NCI-H2081 treated with DMSO at 0.1 percent for 48 hours (cell line): Measurements from ENCODE around the gene NUB1.
"Not testable (repeated sequence)": the region's sequence is repeated elsewhere in the genome, so short reads cannot be mapped to it uniquely, and the experiment has no call there.

ENCODE experiments used
- DNase-seq: peaks from one replicate; lab custom pipeline; 2025; lab: John Stamatoyannopoulos, UW

NUB1 gene, protein sequence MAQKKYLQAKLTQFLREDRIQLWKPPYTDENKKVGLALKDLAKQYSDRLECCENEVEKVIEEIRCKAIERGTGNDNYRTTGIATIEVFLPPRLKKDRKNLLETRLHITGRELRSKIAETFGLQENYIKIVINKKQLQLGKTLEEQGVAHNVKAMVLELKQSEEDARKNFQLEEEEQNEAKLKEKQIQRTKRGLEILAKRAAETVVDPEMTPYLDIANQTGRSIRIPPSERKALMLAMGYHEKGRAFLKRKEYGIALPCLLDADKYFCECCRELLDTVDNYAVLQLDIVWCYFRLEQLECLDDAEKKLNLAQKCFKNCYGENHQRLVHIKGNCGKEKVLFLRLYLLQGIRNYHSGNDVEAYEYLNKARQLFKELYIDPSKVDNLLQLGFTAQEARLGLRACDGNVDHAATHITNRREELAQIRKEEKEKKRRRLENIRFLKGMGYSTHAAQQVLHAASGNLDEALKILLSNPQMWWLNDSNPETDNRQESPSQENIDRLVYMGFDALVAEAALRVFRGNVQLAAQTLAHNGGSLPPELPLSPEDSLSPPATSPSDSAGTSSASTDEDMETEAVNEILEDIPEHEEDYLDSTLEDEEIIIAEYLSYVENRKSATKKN

DNA sequence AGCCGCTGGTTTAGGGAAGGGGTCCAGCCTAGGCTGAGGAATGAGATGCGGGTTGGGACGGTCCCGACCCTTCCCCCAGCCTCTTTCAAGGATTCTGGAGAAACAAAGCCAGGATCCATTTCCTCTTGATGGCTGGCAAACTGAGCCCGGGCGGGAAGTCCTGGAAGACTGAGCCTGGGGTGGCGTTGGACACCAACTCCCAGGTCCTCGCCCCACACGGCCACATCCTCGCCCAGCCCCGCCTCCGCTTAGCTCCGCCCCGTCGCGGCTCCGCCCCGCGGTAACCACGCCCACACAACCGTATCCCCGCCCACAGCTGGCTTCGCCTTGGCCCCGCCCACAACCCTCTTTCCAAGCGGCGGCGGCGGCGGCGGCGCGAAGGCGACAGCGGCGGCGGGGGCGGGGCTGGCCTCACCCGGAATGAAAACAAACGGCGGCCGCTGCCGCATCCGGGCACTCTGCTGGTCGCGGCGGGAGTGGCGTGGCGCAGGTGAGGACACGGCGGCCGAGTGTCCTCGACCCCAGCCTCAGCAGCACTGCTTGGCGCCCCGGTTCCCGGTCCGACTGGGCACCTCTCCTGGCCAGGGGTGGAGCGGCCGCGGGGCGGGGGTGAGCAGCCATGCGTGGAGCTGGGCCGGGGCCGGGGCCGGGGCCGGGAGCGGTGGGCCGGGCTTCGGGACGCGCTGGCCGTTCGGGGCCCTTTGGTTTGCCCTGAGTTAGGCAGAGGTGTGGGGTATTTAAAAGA lies at the start of gene NUB1:
Gene NUB1, plus strand, starts transcription at position 456 of the 745 bp plus-strand sequence. CDS start 3,538 bp downstream, outside the sequence.
- peak; percentile 23 for DNase-seq

DNA sequence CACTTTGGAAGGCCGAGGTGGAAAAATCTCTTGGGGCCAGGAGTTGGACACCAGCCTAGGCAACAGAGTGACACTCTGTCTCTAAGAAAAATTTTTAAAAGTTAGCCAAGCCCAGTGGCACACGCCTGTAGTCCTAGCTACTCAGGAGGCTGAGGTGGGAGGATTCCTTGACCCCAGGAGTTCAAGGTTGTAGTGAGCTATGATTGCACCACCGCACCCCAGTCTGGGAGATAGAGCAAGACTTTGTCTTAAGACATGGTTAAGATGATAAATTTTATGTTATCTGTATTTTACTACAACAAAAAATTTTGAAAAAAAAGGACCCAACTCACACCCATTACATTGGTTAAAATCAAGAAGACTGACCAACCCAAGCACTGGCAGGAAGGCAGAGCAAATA lies 48.8 kb upstream of the NUB1 start:
- DNase-seq = no peak

DNA sequence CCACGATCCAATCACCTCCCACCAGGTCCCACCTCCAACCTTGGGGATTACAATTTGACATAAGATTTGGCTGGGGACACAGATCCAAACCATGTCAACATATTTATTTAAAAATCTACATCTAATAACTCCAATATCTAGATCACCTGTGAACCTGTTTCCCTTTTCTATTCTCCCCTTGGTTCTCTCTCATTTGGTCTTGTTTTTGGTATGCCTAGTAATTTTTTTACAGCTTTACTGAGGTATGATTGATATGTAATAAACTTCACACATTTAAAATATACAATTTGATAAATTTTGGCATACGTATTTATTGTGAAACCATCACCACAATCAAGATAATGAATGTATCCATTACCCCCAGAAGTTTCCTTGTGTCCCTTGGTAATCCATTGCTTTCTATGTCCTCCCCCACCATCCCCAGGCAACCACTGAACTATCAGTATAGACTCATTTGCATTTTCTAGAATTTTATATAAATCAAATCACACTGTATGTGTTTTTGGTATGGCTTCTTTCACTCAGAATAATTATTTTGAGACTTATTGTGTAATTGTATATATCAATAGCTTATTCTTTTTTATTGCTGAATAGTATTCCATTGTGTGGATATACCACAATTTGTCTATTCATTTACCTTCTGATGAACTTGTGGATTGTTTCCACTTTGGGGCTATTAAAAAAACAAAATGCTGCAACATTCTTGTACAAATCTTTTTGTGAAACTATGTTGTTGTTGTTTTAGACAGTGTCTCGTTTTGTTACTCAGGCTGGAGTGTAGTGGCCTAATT lies 45.2 kb upstream of the NUB1 start:
- no peak for DNase-seq

DNA sequence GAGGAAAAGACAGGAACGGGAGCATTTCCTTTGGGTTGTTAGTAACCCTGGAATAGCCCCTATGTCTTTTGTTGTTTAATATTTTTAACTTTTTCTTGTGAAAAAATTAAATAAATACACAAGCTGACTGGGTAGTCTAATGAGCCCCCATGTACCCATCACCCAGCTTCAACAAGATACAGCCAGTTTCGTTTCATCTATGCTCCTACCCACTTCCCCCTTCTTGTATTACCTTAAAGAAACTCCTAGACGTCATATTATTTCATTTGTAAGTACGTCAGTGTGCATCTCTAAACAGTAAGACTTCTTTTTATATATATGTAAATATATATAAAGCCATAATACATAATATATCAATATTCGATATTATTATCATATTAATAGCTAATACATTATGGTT lies 42.8 kb upstream of the NUB1 start:
- no peak for DNase-seq

DNA sequence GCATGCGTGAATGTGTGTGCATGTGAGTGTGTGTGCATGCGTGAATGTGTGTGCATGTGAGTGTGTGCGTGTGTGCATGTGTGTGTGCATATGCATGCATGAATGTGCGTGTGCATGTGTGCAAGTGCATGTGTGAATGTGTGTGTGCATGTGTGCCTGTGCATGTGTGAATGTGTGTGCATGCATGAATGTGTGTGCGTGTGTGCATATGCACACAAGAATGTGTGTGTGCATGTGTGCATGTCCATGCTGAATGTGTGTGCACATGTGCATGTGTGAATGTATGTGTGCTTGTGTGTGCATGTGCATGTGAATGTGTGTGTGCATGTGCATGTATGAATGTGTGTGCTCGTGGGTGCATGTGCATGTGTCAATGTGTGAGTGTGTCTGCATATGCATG lies 42.1 kb upstream of the NUB1 start:
- DNase-seq = no peak

DNA sequence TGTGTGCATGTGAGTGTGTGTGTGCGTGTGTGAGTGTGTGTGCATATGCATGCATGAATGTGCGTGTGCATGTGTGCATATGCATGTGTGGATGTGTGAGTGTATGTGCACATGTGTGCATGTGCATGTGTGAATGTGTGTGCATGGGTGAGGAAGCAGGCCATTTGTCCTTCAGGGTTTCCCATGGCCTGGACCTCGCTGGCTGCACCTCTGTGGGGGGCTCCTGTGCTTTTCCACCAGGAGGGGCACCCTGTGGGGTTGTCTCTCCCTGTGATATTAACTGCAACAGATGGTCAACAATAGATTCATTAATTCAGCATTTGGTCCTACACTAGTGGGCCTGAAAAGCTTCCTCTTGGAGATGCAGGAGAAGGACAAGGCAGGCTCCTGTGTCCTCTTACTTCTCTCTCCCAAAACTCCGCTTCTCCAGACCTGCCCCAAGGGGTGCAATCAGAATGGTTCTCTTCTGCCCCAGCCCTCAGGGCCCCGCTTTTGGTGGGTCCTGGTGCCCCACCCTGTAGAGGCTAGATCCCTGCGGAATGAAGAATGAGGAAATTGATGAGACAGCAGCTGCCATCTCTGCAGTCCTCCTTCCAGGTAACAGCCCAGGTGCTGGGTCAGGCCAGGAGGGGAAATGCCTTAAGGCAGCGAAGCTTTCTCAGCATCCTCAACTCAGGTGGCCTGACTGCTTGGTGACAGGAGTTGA lies 41.5 kb upstream of the NUB1 start:
- DNase-seq = no peak

DNA sequence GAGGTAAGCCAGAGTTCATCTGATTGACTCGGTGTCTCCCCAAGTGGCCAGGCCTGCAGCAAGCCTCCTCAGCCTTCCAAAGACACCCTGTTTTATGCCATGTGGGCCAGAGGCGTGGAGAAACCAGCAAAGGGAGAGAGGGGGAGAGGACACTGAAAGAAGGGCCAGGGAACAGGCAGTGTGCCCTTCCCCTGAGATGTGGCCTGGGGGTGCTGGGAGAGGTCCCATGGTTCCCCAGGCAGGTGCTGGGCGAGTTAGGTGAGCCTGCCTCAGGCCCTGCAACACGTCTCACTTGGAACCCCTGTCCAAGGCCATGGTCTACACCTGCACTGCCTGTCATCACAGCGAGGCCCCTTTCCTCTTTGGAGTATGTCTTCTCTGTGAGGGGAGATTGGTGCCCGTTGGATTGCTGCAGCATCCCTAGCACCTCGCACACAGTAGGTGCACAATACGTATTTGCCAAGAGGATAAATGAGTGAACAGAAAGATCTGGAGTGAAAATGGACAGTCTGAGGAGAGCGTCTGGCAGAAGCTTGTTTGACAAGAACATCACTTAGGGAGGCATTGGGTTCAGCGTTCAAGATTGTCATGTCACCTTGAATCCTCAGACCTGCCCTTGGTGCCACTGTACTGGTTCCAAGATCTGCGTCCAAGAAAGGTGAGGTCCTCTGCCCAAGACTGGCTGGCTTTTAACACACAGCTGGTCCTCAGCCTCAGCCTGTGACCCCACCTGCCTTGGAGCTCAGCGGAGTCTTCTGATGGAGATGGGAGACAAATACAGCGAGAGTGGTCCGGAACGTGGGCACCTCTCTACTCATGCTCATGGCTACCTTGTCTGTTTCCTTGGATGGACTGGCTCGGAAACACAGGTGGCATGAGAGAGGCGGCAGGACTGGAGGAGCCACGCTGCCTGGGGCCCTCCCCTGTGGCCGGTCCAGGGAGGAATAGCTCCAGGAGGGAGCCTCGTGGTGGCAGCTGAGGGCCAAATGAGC lies 39.8 kb upstream of the NUB1 start:
- DNase-seq = no peak

DNA sequence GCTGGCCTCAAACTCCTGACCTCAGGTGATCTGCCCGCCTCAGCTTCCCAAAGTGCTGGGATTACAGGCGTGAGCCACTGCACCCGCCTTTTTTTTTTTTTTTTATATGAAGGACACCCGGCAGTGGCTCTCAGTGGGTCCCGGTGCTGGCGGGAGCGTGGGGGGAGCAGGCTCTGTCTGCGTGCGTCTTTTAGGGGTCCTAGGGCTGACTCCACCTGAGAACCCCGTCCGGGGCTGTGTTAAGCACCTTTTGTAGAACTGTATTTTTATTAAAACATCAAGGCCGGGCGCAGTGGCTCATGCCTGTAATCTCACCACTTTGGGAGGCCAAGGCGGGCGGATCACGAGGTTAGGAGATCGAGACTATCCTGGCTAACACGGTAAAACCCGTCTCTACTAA lies 37.4 kb upstream of the NUB1 start:
- not testable (repeated sequence) for DNase-seq

DNA sequence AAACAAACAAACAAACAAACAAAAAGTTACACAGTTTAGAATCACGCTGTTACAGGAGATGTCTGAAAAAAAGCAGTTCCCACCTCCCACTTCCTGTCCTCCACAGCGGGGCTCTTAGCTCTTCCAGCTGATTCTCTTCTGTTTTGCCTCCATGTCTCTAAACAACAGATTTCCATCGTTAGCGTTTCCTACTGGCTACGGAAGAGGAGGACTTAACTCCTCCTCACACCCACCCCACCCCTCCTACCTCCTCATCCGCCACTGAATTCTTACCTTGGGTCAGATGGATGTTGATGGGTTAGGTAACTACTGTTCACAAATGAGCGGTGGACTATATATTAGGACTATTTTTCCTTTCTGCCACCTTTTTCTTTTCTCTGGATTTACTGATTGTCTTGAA lies 36.8 kb upstream of the NUB1 start:
- no peak for DNase-seq

DNA sequence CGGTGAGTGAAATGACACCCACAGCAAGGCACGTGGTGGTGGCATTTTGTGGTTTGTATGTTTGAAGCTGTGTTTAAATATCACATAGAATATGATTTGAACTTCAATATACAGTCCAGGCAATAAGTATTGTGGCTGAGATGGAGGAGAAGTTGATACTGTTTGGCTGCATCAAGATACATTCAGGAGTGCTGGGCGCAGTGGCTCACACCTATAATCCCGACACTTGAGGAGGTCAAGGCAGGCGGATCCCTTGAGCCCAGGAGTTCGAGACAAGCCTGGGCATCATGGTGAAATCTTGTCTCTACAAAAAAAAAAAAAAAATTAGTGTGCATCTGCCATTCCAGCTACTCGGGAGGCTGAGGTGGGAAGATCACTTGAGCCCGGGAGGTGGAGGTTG lies 35.2 kb upstream of the NUB1 start:
- no peak for DNase-seq

DNA sequence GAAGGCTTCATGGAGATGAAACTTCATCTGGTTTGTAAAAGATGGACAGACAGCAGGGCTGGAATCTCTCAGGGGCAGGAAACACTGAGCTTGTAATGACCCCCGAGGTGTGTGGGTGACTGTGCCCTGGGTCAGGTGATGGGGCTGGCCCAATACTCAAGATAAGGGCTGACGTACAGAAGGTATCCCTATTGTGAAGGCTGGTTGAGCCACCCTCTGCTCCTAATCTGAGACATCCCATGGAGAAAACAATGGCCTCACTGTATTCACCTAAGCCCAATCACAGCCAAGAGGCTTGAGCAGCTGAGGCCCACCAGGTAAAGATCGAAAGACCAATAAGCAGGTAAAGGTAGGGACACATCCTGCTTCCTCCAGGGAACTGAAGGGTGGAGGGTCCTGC lies 34.8 kb upstream of the NUB1 start:
- DNase-seq = no peak

DNA sequence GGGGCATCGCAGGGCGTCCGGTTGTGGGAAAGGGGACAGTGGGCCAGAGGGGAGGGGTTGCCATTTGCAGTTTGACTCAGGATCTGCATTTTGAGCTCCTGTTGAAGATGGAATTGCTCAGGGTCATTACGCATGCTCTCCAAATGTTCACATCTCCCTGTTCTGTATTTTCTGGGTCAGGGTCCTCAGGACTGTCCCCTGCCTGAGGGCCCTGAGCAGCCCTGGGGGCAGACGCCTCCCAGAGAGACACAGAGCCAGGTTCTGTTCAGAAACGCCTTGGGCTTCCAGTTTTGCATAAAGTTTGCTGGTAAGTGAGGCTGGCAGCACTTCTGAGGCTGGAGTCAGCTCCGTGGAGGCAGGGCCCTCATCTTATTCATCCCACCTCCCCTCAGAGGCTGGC lies 34.1 kb upstream of the NUB1 start:
- DNase-seq = no peak

DNA sequence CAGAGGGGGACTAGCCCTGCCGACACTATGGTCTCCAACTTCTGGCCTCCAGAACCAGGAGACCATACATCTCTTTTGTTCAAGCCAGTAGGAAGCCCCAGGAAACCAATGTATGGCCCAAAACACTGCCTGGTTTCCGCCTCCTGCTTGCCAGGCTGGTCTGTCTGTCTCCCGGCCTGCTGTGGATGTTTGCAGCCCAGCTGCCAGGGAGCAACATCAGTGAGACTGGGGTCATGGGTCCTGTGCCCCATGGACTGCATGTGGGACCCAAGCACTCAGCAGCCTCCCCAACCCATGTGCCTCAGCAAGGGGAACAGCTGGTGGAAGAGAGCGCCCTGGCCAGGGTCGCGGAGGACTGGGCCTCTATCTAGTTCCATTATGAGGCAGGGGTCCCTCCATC lies 33.4 kb upstream of the NUB1 start:
- DNase-seq = no peak

DNA sequence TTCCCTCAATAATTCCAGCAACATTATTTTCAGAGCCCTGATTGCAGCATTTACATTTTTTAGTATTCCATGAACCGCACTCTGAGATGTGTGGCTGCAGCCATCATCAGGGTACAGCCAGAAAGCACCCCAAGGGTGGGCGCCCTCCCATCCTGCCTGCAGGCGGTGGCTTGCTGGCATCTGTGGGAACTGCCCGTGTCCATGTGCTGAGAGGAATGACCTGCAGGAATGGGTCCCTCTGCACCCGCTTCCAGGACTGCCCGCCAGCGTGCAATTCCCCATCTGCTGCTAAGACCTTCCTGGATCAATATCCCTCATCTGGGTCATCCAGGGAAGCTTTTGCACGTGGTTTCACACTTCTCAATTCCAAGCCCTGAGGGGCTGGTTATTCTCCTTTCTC lies 32.8 kb upstream of the NUB1 start:
- no peak for DNase-seq

DNA sequence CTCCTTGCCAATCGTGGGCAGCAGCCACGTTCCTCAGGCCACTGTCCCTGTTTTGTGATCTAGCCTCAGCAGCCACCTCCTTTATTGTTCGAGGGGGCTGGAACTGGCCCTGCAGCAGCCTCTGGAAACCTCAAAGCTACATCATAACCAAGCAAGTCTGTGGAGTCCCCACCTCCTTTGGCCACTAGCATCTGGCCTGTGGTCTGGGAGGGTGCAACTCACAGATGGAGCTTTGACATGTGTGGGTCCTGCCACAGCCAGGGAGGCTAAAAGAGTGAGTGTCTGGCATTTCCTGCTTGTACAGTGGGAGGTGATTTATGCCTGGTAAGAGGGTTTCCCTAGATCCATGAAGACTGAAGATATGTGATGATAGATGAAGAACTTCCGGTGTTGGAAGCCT lies 32.3 kb upstream of the NUB1 start:
- no peak for DNase-seq

DNA sequence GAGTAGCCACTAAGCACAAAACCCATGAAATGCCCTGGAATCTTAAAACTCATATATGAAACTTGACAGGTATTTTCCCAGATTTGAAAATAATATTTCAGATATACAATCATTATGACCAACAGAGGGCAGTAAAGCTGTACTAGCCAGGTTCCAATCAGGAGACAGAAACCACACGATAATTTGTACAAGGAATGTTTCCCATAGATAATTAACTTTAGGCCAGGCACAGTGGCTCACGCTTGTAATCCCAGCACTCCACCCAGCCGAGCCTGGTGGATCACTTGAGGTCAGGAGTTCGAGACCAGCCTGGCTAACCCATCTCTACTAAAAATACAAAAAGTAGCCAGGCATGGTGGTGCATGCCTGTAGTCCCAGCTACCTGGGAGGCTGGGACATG lies 31.0 kb upstream of the NUB1 start:
- DNase-seq = no peak

DNA sequence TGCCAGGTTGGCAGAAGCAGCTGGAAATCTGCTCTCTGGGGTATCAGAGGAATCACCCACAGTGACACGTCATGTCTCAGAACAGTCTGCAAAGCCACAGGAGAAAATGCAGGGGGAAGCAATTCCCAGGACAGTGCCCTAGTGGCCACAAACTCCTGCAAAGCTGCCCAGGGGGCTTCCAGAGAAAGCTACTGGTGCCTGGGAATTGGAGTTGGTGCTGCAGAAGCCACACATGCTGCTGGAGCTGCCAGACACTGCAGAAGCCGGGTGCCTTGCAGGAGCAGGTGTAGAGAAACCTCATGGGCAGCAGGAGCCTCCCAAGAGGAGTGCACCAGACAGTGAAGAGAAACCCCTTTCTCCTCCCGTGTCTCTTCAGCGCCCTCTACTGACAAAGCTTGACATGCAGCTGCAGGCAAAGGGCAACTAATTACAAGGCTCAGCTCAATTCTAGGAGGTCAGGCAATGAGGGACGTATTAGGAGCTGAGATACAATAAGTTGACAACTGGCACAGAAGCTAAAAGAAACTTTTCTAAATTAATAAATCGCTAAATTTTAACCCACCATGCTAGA lies 30.2 kb upstream of the NUB1 start:
- DNase-seq = no peak

DNA sequence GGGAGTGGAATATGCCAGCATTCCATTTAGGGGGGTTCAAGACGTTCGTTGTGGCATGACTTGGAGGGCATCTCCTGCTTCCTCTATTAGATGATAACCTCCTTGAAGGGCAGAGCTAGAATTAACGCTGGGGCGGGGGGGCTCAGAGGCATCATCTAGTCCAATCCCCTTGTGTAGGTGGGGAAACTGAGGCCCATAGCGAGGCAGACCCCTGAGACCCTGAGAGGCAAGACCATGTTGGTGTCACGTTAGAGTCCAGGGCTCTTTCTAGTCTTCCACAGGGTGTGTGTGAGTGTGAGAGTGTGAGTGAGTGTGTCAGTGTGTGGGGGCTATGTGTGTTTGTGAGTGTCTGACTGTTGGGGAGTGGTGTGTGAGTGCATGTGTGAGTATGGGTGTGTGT lies 29.3 kb upstream of the NUB1 start:
- DNase-seq = no peak

DNA sequence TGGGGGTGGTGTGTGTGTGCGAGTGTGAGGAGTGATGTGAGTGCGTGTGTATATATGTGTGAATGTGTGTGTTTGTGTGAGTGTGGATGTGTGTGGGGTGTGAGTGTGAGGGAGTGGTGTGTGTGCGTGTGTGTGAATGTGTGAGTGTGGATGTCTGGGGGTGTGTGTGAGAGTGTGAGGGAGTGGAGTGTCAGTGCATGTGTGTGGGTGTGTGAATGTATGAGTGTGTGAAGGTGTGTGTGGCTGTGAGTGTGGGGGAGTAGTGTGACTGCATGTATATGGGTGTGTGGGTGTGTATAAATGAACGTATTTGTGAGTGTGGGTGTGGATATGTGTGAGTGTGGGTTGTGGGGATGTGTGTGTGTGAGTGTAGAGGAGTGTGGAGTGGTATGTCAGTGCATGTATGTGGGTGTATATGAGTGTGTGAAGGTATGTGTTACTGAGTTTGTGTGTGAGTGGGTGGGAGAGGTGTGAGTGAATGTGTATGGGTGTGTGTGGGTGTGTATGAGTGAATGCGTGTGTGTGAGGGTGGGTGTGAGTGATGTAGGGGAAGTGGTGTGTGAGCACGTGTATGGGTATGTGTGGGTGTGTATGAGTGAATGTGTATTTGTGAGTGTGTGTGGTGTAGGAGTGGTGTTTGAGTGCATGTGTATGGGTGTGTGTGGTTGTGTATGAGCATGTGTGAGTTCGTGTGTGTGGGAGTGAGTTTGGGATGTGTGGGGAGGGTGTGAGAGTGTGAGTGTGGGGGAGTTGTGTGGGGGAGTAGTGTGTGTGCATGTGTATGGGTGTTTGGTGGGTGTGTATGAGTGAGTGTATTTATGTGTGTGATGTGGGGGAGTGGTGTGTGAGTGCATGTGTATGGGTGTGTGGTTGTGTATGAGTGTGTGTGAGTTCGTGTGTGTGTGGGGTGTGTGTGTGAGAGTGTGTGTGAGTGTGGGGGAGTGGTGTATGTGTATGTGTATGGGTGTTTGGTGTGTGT lies 28.5 kb upstream of the NUB1 start:
- DNase-seq = no peak
